ENCODE measurements around the gene TMEM145.
A peak's percentile ranks its signal among the peaks of the same experiment; 100 is the strongest.
"Not testable (repeated sequence)": the region's sequence is repeated elsewhere in the genome, so short reads cannot be mapped to it uniquely, and the experiment has no call there.

Gene TMEM145

DNA sequence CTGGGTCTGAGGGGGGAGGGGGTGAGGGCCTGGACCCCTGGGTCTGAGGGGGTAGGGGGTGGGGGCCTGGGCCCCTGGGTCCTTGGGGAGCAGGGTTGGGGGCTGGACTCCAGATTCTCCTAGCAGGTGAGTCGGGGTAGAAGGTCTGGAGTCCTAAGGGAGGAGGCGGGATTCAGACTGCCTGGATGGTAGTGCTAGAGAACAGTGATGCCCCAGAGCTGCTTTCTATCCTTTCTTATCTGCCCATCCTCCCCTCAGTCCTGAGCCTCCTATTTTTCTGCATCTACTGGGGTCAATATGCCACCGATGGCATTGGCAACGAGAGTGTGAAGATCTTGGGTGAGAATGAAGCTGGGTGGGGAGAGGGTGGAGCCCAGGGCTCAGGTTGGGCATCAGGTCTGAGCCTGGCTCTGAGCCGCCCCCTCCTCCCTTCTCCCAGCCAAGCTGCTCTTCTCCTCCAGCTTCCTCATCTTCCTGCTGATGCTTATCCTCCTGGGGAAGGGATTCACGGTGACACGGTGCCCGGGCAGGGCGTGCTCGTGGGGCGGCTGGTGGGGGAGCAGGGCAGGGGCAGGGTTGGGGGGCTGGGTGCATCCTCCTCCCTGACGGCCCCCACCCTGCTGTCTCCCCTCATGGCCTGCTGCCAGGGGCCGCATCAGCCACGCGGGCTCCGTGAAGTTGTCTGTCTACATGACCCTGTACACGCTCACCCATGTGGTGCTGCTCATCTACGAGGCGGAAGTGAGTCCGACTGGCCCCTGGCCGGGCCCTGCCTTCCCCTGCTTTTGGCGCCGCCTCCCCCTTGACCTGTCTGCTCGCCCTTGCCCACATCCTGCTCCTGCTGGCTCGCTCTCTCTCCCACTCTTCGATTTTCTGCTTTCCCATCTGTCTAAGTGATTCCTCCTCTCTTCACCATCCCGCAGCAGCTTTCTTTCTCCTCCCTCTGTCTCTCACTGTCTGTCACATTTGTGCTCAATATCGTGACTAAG, 3.4 kb downstream of the TMEM145 start:
- DNase-seq = no peak

DNA sequence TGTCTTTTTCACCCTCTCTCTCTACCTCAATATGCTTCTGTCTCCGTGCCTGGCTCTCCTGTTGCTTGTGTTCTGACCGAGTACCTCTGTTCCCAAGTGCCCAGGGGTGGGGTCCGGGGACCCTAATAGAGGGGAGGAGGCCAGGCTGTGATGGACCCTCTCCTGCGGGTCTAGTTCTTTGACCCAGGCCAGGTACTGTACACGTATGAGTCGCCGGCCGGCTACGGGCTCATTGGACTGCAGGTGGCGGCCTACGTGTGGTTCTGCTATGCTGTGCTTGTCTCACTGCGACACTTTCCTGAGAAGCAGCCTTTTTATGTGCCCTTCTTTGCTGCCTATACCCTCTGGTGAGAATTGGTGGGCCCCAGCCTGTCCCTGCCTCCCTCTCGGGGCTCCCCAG, 4.4 kb downstream of the TMEM145 start:
- DNase-seq = no peak

DNA sequence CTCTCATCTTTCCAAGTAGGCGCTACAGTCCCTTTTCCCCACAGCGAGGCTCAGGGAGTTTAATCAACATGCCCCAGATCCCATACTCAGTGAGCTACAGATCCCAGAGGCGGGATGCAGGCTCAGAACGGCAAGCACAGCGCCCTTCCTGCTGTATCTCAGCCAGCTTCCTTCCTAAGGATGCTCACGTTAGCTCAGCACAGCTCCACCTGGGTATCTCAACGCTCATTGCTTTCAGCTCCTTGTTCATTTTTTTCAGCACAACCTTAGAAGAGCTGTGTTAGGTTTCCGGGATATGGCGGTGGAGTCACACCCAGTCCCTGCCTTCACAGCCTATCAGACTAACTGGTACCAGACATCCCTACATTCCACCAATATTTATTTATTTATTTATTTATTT, 9.2 kb downstream of the TMEM145 start:
- no peak for DNase-seq

DNA sequence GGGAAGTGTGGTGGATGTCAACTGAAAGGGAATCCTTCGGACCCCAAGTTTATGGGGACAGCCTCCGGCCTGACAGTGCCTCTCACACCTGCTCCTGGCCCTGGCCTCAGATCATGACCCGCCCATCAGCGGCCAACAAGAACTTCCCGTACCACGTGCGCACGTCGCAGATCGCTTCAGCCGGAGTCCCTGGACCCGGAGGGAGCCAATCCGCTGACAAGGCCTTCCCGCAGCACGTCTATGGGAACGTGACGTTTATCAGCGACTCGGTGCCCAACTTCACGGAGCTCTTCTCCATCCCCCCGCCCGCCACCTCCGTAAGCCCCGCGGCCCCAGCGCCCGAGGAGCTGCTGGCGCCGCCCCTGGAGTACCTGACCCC, 10.4 kb downstream of the TMEM145 start:
- DNase-seq = no peak

DNA sequence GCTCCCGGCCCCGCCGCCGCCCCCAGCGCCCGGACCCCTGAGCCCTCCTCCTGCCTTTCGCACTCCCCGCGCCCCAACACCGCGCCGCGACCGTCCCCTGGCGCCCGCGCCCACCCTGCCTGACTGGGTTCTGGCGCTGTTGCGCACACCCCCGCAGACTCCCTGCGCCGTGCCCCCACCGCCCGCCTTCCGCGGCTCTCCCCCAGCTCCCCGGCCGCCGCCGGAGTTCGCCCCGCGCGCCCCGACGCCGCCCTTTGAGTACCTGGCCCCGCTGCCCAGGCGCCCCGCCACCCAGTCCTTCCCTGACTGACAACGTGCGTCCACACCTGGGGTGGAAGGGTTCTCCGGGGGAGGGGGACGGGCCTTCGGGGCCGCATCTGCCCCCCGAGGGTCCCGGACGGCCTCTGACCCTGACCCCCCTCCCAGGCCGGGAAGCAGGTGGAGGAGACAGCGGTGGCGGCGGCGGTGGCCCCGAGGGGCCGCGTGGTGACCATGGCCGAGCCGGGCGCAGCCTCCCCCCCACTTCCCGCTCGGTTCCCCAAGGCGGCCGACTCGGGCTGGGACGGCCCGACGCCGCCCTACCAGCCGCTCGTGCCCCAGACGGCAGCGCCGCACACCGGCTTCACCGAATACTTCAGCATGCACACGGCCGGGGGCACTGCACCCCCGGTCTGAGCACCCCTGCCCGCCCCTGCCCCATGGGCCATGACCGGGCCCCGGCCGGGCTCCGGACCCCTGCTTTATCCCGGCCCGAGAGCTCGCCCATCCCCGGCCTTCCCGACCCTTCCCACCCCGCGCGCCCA, 10.9 kb downstream of the TMEM145 start:
- no peak for DNase-seq

DNA sequence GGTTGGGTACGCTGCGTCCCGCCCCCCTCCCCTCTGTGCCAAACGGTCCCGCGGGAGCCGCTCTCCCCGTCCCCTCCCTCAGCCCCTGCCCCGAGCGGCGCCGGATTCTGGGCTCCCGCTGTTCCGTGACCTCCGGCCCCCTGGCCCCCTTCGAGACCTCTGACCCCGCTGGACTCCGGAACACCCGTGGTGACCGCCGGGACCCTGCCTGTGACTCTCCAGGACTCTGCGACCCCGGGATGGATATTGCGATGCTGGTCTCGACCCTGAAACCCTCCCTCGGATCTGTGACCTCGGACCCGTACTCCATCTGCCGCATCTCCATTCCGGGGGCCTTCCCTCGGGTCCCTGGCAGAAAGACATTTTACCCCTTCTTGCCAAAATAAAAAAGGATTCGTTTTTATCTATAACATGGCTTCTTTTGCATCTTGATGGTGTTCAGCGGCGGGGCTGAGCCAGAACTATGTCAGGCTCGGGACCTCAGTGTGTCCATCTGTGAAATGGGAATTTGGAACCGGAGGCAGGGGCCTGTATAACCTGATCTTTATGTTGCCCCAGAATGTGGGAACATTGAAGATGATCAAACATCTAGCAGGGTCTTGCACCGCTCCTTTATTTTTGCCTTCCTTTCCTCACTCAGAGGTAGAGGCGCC, 11.7 kb downstream of the TMEM145 start:
- DNase-seq = no peak

DNA sequence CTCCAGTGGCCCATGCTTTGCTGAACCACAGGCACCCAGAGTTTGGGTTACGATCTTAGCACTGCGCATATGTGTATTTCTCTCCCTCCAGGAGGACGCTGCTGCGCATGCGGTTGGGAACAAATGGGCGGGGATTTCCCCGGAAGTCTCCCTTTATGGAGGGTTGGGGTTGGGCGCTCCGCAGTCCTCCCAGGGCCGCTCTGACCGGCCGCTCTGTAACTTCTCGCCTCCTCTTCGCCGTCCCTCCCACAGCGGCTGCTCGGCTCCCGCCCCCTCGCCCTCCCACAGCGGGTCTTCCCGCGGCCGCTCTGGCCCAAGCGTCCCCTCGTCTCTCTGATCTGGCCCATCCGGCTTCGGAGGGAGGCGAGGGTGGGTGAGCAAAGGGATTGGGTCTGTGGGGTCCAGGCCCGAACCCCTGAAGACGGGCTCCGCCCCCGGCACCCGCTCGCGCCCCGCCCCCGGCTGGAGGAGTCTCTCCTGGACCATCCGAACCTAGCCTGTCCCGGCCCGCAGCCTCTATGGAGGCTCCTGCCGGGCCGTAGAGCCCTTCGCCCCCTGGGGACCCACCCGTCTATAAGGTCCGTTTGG, 12.3 kb downstream of the TMEM145 start, which contains the start of gene MEGF8:
MEGF8 (plus strand) TSS at position 328 of the 588 bp plus-strand sequence. CDS start 609 bp downstream, outside the sequence.
- peak; percentile 92 for DNase-seq

DNA sequence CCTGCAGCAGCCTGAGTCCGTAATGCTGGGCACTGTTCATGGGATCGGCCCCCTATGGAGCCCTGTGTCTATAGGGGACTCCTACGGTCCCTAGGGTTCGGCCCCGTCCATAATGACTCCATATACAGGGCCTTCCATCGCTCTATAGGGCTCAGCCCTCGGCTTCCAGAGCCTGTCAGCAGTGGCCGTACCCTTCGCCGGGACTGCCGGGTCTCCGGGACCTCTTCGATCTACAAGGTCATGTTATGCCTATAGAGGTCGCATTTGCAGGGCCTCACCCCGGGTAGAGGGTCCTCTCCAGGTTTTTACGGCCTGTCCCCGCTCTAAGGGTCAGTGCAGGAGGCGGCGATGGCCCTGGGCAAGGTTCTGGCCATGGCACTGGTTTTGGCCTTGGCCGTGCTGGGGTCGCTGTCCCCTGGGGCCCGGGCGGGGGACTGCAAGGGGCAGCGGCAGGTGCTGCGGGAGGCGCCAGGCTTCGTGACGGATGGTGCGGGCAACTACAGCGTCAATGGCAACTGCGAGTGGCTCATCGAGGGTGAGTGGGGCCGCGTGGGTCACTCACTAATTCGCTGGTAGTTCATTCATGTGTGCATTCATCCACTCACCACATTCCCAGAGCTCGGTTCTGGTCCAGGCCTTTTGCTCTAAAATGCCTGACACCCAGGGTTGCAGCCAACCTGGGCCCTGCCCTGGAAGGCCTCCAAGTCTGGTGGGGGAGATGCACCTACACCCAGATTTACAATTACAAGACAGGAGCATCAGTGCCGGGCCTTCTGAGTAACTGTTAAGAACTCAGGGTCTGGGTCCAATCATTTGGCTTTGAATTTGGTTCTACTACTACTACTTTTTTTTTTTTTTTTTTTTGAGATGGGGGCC, 13.0 kb downstream of the TMEM145 start:
- no peak for DNase-seq

DNA sequence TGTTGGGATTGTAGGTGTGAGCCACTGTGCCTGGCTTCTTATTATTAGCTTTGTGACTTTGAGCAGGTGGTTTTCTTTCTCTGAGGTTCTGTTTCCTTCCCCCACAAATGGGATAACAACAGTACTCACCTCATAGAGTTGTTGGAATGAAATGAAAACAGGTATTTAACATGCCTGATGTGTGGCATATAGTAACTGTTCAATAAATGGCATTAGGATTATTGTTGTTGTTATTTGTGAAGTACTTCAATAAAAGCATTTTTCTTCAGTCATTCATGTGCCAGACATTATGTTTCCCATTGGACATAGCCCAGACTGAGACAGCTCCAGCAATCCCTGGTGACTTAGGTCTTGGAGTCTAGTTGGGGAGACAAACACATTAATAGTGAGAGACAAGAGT, 13.9 kb downstream of the TMEM145 start:
- no peak for DNase-seq

DNA sequence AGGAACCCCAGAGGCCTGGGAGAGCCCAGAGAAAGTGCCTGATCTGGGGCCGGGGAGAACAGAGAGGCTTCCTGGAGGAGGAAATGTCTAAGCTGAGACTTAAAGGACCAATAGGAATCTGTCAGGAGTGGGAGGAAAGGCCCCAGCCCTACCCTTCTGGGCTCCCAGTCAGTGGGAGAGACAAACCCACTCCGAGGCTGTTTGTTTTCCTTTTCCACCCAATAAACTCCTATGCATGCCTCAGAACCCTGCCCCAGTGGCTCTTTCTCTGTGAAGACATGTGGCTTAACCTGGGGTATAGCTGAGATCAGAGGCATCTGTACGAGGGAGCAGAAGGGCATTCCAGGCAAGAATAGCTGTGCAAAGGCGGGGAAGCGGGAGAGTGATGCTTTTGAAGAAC, 14.3 kb downstream of the TMEM145 start:
- no peak for DNase-seq

DNA sequence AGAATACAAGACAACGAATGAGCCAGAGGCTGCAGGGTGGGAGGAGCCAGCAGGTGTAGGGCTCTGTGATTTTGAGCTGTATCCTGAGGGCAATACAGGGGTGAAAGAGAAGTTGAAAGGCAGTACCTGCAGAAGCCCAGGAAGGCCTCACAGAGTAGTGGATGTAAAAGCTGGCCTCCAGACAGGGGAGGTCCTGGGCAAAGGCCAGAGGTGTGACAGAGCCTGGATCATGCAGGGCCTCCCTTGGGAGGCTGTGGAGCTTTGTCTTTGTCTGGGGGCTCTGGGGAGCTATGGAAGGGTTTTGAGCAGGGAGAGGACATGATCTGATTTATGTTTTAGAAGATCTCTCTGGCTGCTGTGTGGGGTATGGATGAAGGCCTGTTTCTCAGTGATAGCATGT, 15.0 kb downstream of the TMEM145 start:
- DNase-seq = no peak

DNA sequence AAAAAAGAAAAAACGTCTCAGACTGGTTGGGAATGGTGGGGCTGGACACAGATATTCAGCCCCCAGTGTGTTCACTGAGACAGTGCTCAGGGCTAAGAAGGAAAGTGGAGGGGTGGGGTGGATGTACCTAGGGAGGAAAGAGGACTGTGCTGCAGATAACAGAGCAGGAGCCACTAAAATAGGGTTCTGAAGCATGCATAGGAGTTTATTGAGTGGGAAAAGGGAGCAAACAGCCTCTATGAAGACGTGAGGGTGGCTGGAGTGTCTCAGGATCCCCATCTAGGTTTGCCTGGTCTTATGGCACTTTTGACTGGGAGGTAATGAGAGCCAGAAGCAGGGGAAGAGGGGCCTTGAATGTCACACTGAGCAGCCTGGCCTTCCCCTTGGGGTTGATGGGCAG, 15.7 kb downstream of the TMEM145 start:
- no peak for DNase-seq

DNA sequence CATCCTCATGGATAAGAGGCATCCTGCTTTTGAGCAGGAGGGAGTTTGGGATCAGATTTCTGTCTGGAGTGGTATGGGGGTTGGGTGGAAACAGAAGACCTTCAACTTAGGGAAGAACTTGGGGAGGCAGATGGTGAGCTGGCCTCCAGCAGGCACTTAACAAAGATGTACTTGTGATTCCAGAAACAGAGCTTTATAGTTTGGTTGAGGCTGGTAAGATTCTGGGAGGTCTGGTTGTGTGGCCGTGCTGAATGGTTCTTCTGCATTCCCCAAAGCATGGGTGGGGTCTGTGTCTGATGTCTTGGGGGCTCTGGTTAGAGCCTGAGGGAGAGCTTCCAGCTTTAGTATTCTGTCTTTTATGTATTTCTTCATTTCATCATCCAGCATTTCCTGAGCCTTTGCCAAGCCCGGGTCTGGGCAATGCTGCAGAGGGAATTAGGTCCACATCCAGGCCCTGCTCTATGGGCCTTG, 17.2 kb downstream of the TMEM145 start:
- no peak for DNase-seq

DNA sequence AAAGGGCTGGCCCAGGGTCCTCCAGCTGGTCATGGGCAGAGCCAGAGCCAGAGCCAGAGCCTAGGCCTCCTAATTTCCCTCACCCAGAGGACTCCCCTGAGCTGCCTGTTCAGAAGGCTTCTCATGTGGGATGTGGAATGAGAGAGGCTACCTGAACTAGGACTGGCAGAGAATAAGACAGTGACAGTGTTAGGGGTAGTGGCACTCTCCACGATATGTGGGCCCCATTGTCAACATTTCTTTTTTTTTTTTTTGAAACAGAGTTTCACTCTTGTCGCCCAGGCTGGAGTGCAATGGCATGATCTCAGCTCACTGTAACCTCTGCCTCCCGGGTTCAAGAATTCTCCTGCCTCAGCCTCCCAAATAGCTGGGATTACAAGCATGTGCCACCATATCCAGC, 18.2 kb downstream of the TMEM145 start:
- DNase-seq = not testable (repeated sequence)

DNA sequence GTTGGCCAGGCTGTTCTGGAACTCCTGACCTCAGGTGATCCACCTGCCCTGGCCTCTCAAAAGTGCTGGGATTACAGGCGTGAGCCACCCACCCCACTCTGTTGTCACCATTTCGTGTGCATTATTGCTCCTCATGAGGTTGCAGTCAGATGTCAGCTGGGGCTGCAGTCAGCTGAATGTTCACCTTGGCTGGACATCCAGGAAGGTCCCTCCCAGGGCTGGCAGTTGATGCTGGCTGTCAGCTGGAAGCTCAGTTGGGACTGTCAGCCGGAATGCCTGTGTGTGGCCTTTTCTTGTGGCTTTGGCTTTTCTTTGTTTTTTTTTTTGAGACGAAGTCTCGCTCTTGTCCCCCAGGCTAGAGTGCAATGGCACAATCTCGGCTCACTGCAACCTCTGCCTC, 18.9 kb downstream of the TMEM145 start:
- no peak for DNase-seq

DNA sequence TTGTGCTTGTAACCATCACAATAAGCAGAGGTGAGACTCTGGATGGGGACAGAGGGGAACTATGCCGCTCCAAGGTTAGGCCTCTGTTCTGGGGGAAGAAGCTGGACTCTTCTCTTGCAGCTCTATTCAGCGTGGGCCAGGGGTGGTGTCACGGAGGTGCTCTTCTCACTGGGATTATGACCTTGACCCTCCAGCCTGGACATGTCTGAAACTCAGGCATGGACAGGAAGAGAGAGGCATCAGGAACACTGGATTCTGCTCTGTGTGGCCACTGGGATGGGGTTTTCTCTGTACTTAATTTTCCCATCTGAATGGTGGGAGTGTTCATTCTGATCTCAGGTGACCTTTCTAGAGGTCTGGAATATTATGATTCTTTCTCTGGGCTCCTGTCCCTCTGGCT, 19.9 kb downstream of the TMEM145 start:
- DNase-seq = no peak

DNA sequence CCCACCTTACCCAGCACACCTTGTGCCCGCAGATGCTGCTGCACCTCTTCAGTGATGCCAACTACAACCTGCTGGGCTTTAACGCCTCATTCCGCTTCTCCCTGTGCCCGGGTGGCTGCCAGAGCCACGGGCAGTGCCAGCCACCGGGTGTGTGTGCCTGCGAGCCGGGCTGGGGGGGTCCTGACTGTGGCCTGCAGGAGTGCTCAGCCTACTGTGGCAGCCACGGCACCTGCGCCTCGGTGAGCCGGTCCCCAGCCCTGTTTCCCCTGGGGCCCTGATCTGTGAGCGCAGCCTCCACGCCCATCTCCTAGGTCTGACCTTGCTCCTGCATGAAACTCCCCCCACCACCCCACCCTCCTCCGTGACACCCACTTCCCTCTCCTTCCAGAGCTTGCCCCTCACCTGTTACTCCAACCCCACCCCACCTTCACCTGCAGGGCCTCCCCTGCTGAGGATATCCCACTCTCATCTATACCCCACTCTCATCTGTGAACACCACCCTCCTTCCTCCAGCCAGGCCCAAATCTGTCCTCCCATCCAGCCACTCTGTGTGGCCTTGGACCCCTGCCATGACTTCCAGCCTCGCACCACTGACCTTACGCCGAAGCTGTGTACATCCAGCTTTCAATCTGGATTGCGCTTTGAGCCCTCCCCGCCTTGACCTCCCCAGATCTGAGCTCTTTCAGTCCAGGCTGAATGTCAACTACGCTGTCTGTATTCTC, 21.0 kb downstream of the TMEM145 start:
- DNase-seq = no peak

DNA sequence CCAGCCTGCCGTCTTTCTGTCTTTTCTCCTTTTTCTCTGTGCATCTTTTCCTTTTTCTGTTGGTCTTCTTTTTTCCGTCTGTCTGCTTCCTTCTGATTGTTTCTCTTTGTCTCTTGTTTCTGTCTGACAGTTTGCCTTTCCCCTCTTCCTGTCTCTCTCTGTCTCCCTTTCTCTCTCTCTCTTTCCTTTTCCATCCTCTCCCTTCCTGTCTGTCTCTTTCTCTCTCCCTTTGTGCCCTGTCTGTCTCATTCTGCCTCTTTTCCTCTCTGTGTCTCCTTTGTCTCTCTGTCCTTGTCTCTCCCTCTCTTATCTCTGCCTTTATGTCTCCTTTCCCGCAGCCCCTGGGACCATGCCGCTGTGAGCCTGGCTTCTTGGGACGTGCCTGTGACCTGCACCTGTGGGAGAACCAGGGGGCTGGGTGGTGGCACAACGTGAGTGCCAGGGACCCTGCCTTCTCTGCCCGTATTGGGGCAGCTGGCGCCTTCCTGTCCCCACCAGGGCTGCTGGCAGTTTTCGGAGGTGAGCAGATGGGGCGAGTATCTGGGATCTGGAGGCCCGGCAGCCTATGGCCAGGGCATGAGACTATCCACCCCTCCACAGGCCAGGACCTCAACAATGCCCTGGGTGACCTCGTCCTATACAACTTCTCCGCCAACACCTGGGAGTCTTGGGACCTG, 21.7 kb downstream of the TMEM145 start:
- DNase-seq = no peak

DNA sequence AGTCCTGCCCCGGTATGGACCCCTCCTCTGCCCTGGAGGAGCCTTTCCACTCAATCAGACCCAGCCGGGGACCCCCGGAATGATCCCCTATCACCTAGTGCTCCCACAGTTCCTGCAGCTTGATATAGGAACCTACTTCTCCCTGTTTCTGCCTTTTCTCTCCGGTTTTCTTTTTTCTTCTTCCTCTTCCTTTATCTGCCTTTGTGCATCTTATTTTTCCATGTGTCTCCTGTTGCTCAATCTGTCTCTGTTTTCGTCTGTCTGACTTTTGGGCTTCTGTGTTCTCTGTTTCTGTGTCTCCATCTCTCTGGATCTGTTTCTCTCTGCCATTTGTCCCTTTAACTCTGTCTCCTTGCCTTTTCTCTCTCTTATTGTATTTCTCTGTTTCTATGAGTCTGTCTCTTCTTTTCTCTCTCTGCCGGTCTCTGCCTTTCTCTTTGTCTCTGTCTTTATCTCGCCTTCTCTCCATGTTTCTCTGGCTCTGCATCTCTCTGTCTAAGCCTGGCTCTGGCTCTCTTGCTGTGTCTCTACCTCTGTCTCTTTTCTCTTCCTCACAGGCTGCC, 22.3 kb downstream of the TMEM145 start:
- DNase-seq = no peak

DNA sequence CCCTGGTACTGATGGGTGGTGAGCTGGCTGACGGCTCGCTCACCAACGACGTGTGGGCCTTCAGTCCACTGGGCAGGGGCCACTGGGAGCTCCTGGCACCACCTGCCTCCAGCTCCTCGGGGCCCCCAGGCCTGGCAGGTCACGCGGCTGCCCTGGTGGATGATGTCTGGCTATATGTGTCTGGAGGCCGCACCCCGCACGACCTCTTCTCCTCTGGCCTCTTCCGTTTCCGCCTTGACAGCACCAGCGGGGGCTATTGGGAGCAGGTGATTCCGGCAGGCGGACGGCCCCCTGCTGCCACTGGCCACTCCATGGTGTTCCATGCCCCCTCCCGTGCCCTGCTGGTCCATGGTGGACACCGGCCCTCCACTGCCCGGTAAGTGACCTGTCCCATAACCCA, 22.9 kb downstream of the TMEM145 start:
- DNase-seq = no peak
